BE2C (cell line): ENCODE results near the gene KRT33B.

Experiments used
- DNase-seq: peaks from one replicate; pipeline ENCODE4 v3.0.0-alpha.2; 2020
- H3K27me3 ChIP-seq: fragments of 250-450 bp; sonication (Bioruptor Pico); 2 replicates; pipeline ENCODE4 v1.5.1; 2020; ENCODE audit warnings: mild to moderate bottlenecking
- H3K36me3 ChIP-seq: fragments of 250-450 bp; sonication (Bioruptor Pico); 2 replicates; pipeline ENCODE4 v1.5.1; 2020; ENCODE audit warnings: mild to moderate bottlenecking
- H3K4me1 ChIP-seq: fragments of 250-450 bp; sonication (Bioruptor Pico); 2 replicates; pipeline ENCODE4 v1.5.1; 2020
- H3K4me3 ChIP-seq: 2 replicates; pipeline ENCODE4 v1.5.1; 2011; ENCODE audit warnings: low read depth, low read length
- H3K9me3 ChIP-seq: fragments of 250-450 bp; sonication (Bioruptor Pico); 2 replicates; pipeline ENCODE4 v1.5.1; 2020
- TF ChIP-seq, protein P1 (sequence below): IDR thresholded peaks from 2 replicates; pipeline ENCODE4 v1.5.1; 2012; ENCODE audit warnings: mild to moderate bottlenecking, low read depth, low read length

The KRT33B gene

GRCh38 chr17:41394254-41394996 is 24.8 kb upstream of the KRT33B start:
- DNase-seq, result no peak
- Histone ChIP-seq H3K36me3 (no peaks in the 10 kb centered on the region), H3K27me3 (peaks cover 7% of the 10 kb centered on the region), H3K9me3 (no peaks in the 10 kb centered on the region), H3K4me3 (no peak overlapping the region), H3K4me1 (no peaks in the 10 kb centered on the region)
- TF ChIP-seq, protein P1, sequence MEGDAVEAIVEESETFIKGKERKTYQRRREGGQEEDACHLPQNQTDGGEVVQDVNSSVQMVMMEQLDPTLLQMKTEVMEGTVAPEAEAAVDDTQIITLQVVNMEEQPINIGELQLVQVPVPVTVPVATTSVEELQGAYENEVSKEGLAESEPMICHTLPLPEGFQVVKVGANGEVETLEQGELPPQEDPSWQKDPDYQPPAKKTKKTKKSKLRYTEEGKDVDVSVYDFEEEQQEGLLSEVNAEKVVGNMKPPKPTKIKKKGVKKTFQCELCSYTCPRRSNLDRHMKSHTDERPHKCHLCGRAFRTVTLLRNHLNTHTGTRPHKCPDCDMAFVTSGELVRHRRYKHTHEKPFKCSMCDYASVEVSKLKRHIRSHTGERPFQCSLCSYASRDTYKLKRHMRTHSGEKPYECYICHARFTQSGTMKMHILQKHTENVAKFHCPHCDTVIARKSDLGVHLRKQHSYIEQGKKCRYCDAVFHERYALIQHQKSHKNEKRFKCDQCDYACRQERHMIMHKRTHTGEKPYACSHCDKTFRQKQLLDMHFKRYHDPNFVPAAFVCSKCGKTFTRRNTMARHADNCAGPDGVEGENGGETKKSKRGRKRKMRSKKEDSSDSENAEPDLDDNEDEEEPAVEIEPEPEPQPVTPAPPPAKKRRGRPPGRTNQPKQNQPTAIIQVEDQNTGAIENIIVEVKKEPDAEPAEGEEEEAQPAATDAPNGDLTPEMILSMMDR, result no peak

GRCh38 chr17:41393826-41394225 is 24.2 kb upstream of the KRT33B start:
- Histone ChIP-seq H3K4me1 (no peaks in the 10 kb centered on the region), H3K9me3 (no peaks in the 10 kb centered on the region), H3K36me3 (no peaks in the 10 kb centered on the region), H3K4me3 (no peak overlapping the region), H3K27me3 (peaks cover 7% of the 10 kb centered on the region)
- TF ChIP-seq, protein P1, result no peak
- DNase-seq, result no peak

- TF ChIP-seq, protein P1, result no peak
- H3K4me3 ChIP-seq, result no peak overlapping the region
- DNase-seq, result no peak
- no peaks in the 10 kb centered on the region for H3K4me1 ChIP-seq
- no peaks in the 10 kb centered on the region for H3K9me3 ChIP-seq
- H3K27me3 ChIP-seq, result peaks cover 7% of the 10 kb centered on the region
- H3K36me3 ChIP-seq, result no peaks in the 10 kb centered on the region
Measured at GRCh38 chr17:41393294-41393693, 23.7 kb upstream of the KRT33B start.

DNA sequence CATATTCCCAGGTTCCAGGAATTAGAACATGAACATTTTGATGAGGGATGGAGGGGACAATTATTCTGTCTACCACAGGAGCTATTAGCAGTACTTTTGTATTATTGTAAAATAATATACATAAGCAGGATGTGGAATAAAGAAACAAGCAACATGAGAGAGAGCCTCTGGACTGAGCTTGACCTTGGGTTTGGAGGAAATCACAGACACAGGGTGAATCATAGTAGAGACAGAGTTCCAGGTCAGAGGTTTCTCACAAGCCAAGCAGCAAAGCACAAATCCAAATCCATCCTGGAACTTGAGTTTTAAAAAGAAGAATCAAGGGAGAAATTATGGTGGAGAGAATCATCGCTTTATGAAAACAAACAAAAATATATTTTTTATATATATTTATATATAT is 22.7 kb upstream of the KRT33B start:
- TF ChIP-seq, protein P1, result no peak
- Histone ChIP-seq H3K27me3 (peaks cover 12% of the 10 kb centered on the region), H3K36me3 (no peaks in the 10 kb centered on the region), H3K4me1 (no peaks in the 10 kb centered on the region), H3K9me3 (no peaks in the 10 kb centered on the region), H3K4me3 (no peak overlapping the region)
- DNase-seq, result no peak

- no peak overlapping the region for H3K4me3 ChIP-seq
- peaks cover 7% of the 10 kb centered on the region; the same call in 1 of the 2 replicates for H3K27me3 ChIP-seq
- no peaks in the 10 kb centered on the region for H3K36me3 ChIP-seq
- TF ChIP-seq, protein P1, result no peak
- DNase-seq, result no peak
- no peaks in the 10 kb centered on the region for H3K4me1 ChIP-seq
- H3K9me3 ChIP-seq, result no peaks in the 10 kb centered on the region
Measured at GRCh38 chr17:41391535-41391934, 21.9 kb upstream of the KRT33B start.

- H3K4me3 ChIP-seq, result no peak overlapping the region
- DNase-seq, result no peak
Measured at GRCh38 chr17:41390411-41390938, 20.9 kb upstream of the KRT33B start.

More at GRCh38 chr17:41390411-41390938, 20.9 kb upstream of the KRT33B start:
- Histone ChIP-seq H3K4me1 (no peaks in the 10 kb centered on the region), H3K36me3 (no peaks in the 10 kb centered on the region), H3K9me3 (no peaks in the 10 kb centered on the region), H3K27me3 (peaks cover 7% of the 10 kb centered on the region; the same call in 1 of the 2 replicates)
- TF ChIP-seq, protein P1, result no peak
